ENCODE measurements around the gene MXI1.
"Not testable (repeated sequence)": the region's sequence is repeated elsewhere in the genome, so short reads cannot be mapped to it uniquely, and the experiment has no call there.

Gene MXI1

DNA sequence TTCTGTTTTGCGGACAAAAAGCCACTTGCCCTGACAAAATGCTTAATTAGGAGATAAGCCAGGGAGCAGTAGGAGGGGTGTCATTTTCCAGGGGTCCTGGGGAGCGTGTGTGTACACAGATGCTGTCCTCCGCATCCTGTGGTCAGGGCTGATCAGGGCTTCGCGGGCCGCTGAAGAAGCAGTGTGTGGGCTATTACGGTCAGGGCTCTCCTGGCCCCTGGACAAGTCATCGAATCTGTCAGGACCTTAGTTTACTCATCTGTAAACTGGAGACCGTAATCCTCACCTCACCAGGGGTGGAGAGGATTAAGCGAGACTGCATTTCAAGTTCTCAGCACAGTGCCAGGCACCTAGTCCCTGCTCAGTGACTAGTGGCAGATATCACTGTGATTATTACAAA lies 26.0 kb upstream of the MXI1 start:
- DNase-seq (ENCODE audit: low read depth in 2 of 2): no peak

DNA sequence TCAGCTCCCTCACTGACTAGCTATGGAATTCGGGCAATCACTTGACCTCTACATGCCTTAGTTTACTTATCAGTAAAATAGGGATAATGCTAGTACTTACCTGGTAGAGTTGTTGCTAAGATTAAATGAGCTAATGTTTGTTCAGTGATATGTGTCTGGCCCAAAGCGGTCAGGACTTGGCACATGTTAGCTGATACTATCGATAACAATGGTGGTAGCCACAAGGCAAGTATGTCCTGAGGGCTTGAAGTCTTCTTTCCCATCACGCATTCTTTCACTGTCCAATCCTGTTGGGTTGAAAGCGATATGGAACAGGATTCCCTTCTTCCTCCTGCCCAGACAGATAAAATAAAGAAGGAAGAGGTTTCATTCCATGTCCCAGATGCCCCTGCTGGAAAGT lies 25.5 kb upstream of the MXI1 start:
- no peak for DNase-seq (ENCODE audit: low read depth in 2 of 2)

DNA sequence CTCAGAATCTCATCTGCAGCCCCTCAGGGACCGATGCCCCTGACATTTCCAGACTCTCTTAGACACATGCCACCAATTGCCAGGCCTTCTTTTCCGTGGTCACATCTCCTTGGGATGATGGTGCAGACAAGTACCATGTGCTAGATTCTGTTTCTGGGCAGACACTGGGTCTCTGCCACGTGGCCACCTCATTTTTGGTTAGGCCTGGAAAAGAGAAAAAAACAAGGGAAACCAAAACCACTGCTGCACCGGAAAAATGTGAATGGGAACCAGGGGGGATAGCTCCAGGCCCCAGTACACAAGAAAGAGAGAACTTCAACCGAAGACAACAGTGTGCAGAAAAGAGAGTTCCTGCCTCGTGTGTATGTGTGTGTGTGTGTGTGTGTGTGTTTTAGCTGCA lies 23.0 kb upstream of the MXI1 start:
- DNase-seq (ENCODE audit: low read depth in 2 of 2): no peak

DNA sequence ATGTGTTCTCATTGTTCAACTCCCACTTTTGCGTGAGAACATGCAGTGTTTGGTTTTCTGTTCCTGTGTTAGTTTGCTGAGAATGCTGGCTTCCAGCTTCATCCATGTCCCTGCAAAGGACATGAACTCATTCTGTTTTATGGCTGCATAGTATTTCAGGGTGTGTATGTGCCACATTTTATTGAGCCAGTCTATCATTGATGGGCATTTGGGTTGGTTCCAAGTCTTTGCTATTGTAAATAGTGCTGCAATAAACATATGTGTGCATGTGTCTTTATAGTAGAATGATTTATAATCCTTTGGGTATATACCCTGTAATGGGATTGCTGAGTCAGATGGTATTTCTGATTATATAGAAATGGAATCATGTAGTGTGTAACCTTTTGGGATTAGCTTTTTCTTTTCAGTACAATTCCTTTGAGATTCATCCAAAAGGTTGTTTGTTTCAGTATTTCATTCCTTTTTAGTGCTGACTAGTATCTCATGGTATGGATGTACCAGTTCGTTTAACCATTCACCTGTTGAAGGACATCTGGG lies 21.7 kb upstream of the MXI1 start:
- DNase-seq (ENCODE audit: low read depth in 2 of 2): not testable (repeated sequence)

DNA sequence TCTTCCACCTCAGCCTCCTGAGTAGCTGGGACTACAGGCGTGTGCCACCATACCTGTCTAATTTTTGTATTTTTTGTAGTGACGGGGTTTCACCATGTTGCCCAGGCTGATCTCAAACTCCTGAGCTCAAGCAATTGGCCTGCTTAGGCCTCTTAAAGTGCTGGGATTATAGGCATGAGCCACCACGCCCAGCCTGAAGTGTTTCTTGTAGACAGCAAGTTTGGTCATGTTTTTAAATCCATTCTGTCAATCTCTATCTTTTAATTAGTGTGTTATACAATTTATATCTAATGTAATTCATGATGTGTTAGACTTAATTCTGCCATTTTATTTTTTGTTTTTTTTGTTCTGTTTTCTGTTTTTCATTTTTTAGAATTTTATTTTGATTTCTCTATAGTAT lies 17.2 kb upstream of the MXI1 start:
- DNase-seq (ENCODE audit: low read depth in 2 of 2): no peak

DNA sequence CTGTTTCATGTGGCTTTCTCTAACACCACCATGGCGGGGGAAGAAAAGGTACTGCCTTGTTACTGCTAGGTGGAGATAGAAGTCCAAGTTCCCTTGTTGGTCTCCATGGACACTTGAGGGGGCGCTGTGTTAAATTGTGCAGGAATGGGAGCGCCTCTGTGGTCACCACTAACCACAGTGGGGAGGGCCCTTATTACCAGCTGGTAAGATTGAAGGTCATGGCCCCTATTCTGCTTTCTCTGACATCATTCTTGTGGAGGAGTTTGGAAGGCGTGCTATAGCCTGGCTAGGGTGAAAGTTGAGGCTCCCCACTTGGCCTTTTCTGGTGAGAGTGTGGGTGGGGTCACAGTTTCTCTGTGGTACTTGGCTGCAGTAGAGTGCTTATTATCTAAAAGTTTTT lies 14.9 kb upstream of the MXI1 start:
- no peak for DNase-seq (ENCODE audit: low read depth in 2 of 2)

DNA sequence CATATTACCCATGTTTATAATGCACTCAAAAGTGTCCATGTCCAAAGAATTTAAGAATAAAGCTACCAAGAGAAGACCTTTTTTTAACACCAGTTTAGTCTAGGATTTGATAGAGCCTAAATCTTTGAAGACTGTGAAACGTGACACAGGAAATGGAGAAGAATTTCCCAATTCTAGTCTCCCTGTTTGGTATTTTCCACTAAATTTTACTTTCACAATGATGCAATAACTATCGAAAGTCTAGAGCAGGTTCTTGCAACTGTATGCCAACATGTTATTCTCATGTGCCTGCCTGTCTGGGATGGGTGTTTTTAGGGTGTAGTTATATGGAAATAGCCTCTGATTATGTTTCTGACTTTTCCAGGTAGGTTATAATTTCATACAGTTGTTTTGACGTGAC lies 6.9 kb upstream of the MXI1 start:
- DNase-seq (ENCODE audit: low read depth in 2 of 2): no peak

DNA sequence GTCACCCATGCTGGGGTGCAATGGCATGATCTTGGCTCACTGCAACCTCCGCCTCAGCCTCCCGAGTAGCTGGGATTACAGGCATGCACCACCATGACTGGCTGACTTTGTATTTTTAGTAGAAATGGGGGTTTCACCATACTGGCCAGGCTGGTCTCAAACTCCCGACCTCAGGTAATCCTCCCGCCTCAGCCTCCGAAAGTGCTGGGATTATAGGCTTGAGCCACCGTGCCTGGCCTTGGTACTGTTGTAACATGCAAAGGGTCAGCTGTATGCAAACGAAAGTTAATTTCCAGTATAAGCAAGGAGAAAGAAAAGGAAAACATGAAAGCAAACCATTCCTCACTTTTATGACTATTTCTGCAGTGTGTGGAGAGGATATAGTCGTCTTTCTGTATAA lies 6.4 kb upstream of the MXI1 start:
- DNase-seq (ENCODE audit: low read depth in 2 of 2): not testable (repeated sequence)

DNA sequence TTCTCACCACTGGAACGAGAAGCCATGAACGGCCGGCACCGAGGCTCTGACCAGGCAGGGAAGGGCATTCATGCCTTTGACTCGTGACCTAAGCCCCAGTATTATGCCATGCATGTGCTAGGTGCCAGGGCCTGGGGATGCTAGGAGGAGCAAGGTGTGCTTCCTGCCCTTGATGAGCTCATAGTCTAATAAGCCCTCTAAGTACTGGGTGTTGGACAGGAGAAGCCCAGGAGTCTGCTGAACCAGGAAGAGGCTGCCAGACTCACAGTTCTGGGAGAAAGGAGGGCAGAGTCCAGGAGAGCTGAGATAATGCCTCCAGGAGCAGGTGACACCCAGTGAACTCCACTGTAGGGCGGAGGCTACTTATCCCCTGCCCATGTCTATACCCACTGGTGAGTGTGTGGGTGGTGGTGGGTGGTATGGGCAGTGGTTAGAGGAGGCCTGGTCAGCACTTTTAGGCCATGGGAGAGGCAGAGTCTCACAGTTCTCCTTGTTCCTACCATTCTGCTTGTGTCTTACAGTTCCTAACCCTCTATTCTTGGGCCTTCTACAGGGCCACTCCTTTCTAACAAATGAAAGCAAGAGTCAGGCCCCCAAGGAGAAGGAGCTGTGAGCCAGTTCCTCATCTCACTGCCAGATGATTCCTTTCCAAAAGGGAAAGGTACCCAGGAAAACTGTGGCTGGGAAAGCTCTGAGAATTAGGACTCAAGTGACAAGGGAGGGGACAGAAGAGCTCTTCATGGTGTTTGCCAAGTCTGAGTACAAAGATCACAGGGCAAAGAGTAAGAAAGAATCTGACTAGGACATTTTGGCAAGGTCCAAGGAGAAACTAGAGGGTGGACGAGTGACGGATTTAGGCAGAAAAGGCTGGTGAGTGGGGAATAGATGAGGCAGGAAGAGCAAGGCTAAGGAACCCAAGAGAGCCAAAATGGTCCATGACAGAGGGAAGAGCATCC lies 3.6 kb upstream of the MXI1 start:
- no peak for DNase-seq (ENCODE audit: low read depth in 2 of 2)

DNA sequence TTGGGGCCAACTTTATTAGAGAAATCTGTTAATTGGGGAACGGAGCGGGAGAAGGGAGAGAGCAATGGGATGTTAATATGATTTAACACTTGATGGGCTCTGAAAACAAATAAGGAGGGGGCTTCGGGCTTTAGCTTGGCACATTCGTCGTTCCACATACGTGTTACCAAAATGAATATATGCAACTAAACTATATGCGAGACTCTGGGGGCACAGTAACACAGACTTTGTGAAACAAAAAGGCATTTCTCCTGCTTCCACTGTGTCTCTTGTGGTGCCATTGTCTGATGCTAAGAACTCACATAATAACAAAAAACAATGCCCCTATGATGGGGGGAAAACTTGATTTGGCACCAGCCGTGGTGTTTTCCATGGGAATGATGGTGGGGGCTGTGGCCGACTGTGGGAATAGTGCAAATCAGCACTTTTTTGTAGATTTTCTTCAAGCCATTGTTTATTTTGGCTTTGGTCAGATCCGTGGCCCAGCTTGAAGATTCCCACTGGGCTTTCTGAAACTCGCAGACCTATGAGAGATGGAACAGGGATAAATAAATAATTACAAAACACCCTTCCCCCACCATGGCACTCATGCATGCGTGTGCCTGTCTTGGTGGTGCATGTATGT lies 2.2 kb upstream of the MXI1 start:
- no peak for DNase-seq (ENCODE audit: low read depth in 2 of 2)

DNA sequence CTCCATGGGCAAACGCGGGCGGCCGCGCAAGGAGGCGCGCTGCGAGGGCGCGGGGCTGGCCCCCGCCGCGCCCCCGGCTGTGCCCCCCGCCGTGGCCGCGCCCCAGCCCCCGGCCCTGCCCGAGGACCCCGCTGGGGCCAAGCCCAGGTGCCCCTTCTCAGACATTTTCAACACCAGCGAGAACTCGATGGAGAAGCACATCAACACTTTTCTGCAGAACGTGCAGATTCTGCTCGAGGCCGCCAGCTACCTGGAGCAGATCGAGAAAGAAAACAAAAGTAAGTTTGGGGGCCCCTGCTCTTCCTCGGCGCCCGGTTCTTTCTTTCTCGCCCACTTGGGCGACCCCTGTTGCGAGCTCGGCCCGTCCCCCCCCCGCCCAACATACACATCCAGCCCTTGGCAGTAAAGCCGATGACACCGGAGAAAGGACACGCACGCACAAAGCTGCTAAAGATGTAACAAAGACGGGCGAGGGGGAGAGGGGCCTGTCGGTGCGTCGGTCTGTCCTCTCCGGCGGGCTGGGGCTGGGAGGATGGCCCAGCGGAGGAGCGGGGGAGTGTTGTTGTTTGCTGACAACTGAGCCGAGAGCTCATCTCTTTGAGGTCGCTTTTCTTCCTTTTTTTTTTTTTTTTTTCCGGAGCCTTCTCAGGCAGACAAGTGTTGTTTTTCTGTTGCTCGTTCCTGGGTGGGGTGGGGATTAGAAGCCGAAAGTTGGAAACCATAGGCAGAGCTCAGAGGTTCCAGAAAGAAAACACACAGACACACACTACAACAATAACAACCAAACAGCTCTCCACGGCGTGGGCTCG lies 604 bp downstream of the MXI1 start:
- DNase-seq (ENCODE audit: low read depth in 2 of 2): peak in 1 of 2 donors; percentile 14

DNA sequence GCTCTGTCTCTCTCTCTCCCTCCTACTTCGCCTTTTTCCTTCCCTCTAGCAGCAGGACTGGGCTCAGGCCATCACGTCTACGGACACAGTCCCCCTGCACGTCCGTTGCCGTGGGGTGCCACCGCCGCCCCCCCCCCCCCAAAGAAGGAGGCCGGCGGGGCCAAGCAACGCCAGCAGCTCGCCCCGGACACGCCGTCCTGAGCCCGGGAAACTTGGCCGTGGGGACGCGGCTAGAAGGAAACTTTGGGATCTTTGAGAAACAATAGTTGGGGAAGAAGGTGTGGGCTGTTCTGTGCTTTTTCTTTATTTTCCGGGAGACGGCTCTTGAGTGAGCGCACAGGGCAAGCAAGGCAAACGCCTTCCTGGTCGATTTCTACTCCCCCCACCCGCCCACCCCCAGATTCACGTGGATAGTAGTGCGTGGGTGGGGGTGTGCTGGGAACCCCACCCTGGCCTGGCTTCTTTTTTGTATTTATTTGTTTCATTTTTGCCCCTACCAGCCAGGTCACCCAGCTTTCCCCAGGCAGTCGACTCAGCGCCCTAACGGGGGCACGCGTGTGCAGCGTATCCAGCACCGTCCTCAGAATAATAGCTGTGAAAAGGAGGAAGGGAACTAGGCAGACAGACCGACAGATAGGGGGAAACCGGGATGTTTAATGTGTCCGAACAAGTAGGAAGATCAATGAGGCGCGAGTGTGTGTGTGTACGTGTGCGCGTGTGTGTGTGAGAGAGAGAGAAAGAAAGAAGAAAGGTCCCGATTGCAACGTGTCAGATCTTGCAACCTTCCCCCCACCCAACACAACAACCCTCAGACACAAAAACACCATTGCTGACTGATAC lies 1.4 kb downstream of the MXI1 start:
- no peak for DNase-seq (ENCODE audit: low read depth in 2 of 2)

DNA sequence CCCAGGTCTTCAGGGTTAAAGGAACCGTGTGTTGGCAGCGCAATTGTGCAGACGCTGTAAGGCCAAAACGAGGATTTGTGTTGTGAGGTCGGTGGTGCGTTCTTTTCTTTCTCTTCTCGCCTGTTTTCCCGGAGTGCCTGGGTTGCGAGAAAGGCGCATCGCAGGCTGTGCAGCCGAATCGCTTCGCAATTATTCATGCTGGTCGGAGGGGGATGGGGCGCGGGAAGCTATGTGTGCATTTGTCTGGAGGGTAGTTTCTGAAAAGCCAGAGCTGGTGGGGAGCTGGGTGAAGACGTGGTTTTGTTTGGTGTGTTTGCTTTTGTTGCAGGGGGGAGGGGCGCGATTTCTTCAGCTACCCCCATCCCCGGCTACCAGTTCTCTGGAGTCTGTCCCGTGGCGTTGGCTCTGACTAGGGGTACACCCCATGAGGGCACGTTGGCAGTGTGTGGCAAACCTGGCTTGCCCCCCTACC lies 2.1 kb downstream of the MXI1 start:
- DNase-seq (ENCODE audit: low read depth in 2 of 2): peak; percentile 47 to 53

DNA sequence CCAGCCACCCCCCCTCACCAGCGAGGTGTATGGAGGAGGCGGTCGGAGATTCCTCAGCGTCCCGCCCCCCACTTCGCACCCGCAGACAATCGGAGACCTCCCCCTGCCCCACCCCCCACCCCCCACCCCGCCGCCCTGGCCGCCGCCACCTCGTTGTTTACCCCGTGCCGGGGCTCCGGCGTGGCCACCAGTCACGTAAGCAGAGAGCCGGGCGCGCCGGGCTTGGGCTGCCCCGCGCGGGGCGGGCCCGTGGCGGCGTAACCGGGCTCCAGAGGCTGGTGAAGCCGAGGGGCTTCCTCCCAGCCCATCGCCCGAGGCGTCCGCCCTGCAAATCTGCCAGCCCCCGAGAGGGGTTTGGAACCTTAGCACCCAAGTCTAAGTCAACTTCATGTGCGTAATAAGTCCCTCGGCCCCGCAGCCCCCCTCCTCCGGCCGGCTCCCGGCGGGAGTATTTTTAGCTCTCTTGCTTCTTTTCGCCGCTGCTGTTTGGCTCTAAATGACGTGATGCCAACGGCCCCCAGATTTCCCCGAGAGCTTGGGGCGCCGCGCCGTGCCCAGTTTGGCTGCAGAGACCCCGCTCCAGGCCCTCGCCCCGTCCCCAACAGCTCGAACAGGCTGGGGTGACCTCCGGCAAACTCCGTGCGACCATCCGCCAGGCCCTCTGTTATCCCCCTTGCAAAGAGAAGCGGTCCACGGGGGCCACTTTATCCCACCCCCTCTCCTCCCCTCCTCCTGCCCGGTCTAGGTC lies 2.7 kb downstream of the MXI1 start:
- peak in 1 of 2 donors; percentile 20 for DNase-seq (ENCODE audit: low read depth in 2 of 2)

DNA sequence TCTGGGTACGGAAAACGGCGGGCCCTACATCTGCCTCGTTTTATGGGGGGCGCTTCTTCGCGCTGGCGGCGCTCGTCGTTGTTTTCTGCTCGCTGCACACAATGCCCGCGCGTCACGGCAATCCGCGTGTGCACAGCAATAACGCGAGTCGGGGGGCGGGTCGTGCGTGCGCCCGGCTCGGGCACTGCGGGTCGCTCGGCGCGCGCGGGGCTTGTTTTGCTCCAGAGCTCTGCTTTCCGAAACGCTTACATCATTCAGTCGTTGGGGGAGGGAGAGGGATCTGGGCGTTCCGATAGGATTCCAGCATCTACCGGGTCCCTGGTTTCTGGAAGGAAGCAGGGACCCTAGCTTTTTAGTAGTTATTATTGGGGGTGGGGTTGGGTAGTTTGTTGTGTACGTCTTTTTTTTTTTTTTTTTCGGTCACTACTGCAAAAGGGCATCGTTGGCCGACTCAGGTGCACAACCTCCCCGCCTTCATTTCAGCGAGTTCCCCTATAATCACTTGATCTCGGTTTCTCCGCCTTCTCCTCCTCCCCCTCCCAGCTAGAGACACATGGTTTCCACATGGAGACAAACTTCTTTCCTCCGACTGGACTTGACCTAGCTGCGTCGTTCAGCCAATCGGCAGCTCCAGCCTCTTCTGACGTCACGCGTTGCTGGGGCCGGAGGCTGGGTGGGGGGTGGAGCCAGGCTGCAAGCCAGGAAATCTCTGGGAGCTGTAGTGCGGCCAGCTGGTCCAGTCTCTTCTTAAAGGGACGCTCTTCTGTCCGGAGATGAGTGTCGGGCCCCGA lies 3.5 kb downstream of the MXI1 start:
- peak; percentile 82 to 87 for DNase-seq (ENCODE audit: low read depth in 2 of 2)

DNA sequence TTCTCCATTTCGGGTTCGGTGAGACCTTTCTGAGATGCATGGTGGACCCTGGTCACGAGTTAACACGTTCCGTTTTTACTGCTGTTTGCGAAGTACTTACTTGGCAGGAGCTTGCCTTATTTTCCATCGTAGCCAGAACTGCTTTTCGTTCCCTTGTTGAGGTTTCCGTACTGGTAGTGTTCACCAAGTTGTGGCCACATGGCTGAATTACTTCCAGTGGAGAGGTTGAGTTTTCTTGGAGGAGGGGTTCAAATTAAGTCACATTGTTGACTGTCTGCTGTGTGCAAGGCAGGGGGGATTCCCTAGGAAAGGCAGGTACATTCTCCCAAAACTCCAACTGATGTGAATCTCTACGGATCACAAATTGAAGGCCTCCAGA lies 4.0 kb downstream of the MXI1 start:
- no peak for DNase-seq (ENCODE audit: low read depth in 2 of 2)

DNA sequence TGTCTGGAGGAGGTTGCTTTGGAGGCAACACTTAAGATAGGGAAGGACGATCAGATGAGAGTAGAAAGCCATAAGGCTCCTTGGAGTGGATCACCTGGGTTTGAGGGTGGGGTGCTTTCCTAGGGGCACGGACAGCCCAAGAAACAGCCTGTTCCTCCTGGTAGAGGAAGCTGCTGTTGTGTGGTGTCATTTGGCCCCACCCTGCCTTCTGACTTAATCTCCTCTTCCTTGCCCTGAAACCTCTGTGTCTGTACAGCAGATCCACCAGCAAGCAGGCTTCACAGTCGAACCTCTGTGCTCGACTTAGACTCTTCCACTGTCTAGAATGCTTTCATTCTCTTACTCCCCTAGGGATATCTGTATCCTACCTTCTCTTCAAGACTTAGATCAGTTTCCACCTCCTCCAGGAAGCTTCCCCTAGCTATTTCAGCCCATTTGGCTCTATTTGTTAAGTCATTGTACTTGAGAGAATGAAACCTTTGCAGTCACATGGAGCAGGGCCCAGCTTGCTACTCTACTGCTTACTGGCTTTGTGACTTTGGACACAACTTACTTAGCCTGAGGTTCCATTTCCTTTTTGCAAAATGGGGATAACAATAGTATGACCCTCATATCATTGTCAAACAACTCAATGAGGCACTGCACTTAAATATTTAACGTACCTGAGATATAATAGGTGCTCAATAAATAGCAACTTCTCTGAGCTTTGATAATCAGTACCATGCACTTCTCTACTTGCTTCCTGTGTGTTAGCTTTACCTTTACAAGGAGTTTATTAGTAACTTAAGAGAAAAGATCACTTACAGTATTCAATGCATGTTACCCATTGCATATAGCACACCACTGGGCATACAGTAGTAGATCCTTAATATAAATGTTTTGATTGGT lies 5.0 kb downstream of the MXI1 start:
- no peak for DNase-seq (ENCODE audit: low read depth in 2 of 2)

DNA sequence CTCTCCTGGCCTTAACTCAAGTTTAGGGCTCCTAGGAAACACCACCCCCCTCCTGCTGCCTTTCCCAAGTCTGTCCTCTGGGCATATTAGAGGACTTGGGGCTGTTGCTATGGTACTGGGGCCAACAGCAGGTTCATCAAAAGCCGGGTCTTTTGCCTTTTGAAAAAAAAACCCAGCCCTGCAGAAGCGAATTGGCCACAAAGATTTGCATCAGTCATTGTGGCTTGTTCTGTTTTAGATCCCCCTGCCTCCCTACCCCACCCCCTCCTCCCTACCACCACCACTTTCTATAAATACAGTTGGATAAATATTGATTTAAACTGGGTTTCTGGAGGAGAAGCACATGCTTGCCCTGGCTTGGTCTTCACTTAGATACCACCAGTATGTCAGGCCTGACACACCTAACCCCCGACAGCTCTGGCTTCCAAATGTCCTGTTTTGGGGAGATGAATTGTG lies 7.0 kb downstream of the MXI1 start:
- no peak for DNase-seq (ENCODE audit: low read depth in 2 of 2)

Measured in stimulated activated CD8-positive, alpha-beta memory T cell treated with anti-CD3 and anti-CD28 coated beads, Interleukin-15, amount 100 ng/mL, for 48 hours (primary cell).